GM21576 (cell line): ENCODE results near the gene DUT.

Experiments
- ATAC-seq: cut with Tn5 transposase; IDR thresholded peaks from one replicate; pipeline ENCODE4 v1.9.1; 2021; ENCODE audit warnings: mild to moderate bottlenecking, moderate library complexity; ENCODE audit not compliant: unreplicated experiment

DUT gene

GRCh38 chr15:48367483-48367882 lies 36.3 kb downstream of the DUT start:
- no peak for ATAC-seq

- no peak for ATAC-seq
Measured at GRCh38 chr15:48370460-48370859, 39.2 kb downstream of the DUT start.

DNA sequence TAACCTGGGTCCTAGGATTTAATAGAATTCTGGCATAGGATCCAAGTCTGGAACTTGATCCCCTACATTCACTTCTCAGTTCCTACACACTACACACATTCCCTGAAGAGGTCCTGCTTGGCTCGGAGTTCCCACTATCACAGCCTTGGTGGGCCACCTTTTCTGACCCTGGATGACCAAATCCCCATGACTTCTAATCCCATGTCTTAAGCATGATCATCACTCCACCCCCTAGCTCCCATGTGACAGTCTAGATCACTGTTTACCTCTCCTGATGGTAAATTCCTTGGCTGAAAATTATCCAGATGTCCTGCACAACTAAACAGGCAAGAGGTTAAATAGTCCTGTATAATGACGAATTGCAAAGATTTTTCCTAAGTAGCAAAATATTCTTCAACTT lies 40.3 kb downstream of the DUT start:
- ATAC-seq, result no peak

- no peak for ATAC-seq
Measured at GRCh38 chr15:48371961-48372360, 40.7 kb downstream of the DUT start.

GRCh38 chr15:48373821-48374451 lies 42.7 kb downstream of the DUT start:
- ATAC-seq, result no peak

- no peak for ATAC-seq
Measured at GRCh38 chr15:48374472-48374871, 43.2 kb downstream of the DUT start.

GRCh38 chr15:48375767-48376166 lies 44.5 kb downstream of the DUT start:
- no peak for ATAC-seq

GRCh38 chr15:48380198-48380597 lies 49.0 kb downstream of the DUT start:
- ATAC-seq, result no peak

- ATAC-seq, result no peak
Measured at GRCh38 chr15:48381861-48382260, 50.6 kb downstream of the DUT start.

DNA sequence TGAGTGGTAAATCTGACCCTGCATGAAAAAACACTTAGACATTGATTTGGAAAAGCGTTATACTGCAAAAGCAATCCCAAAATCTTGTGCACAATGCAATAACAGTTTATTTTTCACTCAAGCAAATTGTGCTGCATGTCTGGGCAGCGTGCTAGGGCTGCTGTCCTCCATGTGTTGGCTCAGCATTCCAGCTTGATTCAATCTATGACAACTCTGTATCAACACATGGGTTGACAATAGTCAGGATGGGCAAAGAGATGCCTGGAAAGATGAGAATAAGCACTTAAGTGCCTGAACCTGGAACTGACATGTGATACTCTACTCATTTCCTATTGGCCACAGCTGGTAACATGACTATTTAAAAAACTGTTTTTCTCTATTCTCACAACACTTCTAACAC lies 51.8 kb downstream of the DUT start:
- ATAC-seq, result no peak

- no peak for ATAC-seq
Measured at GRCh38 chr15:48384616-48385015, 53.4 kb downstream of the DUT start.

- no peak for ATAC-seq
Measured at GRCh38 chr15:48385031-48385830, 54.0 kb downstream of the DUT start.

GRCh38 chr15:48388016-48388851 lies 57.0 kb downstream of the DUT start:
- no peak for ATAC-seq

- no peak for ATAC-seq
Measured at GRCh38 chr15:48388910-48389309, 57.7 kb downstream of the DUT start.

DNA sequence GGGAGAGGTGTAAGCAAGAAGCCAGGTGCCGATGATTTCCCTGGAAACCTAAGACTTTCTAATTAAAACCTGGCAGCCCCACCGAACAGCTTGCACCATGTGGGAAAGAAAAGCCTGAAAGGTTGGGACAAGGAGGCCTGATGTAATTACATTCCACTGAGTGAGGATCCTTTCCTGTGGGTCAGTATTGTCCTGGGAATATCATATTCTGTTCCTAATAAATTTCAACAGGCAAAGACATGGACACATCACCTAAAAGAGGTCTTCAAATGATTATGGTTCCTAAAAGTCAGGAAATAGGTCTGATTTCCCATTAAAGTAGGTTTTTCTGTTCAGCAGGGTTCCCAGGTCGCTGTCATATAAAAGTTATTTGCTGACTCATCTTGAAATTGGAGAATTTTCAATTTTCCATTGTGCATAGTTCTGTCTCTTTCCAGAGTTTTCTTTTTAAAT lies 58.5 kb downstream of the DUT start:
- no peak for ATAC-seq

- no peak for ATAC-seq
Measured at GRCh38 chr15:48391950-48392349, 60.7 kb downstream of the DUT start.

DNA sequence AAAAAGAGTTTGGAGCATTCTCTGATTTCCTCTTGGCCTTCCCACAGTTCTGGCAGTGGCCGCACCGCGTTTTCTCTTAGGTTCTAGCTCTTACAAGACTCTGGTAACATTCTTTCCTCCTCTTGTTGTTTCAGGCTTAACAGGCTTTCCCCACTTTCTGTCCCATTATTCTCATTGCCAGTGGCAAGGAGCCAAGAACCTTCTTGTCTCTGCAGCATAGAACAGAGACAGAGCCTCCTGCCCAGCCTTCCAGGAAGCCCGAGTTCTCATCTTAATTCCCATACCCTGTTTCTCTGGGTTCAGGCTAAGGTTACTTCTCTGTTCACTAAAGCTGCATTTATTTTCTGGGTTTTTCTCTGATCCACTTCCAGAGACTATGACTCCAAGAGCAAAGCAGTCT lies 61.1 kb downstream of the DUT start:
- no peak for ATAC-seq
